Adrenal gland (tissue), 12 donors: ENCODE data around the gene DCHS2. TPM values are rescaled to one million over a fixed set of nuclear protein-coding genes. Genes with fewer than 3 reads are reported as not detected.

Experiments
- DNase-seq, 7 donors: peaks; one replicate each; pipeline ENCODE4 v3.0.0-alpha.2; 2019 to 2020
- H3K27ac ChIP-seq, 5 donors: fragments of 200-600 bp; sonication (generic) in 4 of 5; 1 replicate in 3 of 5; 2 replicates in 2 of 5; pipeline versions ENCODE4 v1.5.1 to v1.8.0; 2016 to 2020; ENCODE audit warnings: mild to moderate bottlenecking in 1 of 5
- H3K27me3 ChIP-seq: fragments of 200-600 bp; 2 replicates; pipeline ENCODE4 v1.8.0; 2021
- H3K36me3 ChIP-seq, 2 donors: fragments of 200-600 bp; replicated peaks in 1 of 2; 1 replicate in 1 of 2; 2 replicates in 1 of 2; pipeline versions ENCODE4 v1.5.1 to v1.8.0; 2018 to 2022
- H3K4me1 ChIP-seq, 2 donors: fragments of 200-600 bp; replicated peaks in 1 of 2; 1 replicate in 1 of 2; 2 replicates in 1 of 2; pipeline versions ENCODE4 v1.5.1 to v1.8.0; 2018 to 2021
- H3K4me3 ChIP-seq, 4 donors: fragments of 200-600 bp; sonication (generic) in 3 of 4; one replicate each; pipeline ENCODE4 v1.5.1; 2016 to 2018
- H3K9me3 ChIP-seq, 3 donors: fragments of 200-600 bp; sonication (generic) in 1 of 3; replicated peaks in 1 of 3; 1 replicate in 2 of 3; 2 replicates in 1 of 3; pipeline versions ENCODE4 v1.5.1 to v1.8.0; 2016 to 2021
- POLR2A ChIP-seq, 2 donors: fragments of 450-650 bp; IDR thresholded peaks; one replicate each; pipeline ENCODE4 v1.6.1; 2017; ENCODE audit warnings: antibody characterized with exemption in 2 of 2, mild to moderate bottlenecking in 2 of 2, moderate library complexity in 1 of 2
- WGBS, 4 donors: extraction: QIAGEN DNeasy Blood & Tissue Kit in 2 of 4; methylation state at CpG; one replicate each; pipeline versions ENCODE4 v1.1.5 to v1.1.7; 2013 to 2017; 5-methylcytosine and 5-hydroxymethylcytosine counted together
- intact Hi-C, 2 donors: fragments of 100-400 bp; cut with DNase I; formaldehyde crosslinking; loops; one replicate each; pipeline versions ENCODE4 v1.14.1 to v1.15.0; 2022 to 2023
- polyA plus RNA-seq, 3 donors: library from polyadenylated mRNA; stranded (reverse); fragments of 200-250 nt in 2 of 3; fragments of 350-450 nt in 1 of 3; fragmentation: Illumina TruSeq in 1 of 3; extraction: RNeasy Lipid Tissue Mini Kit (QIAGEN cat#74804) in 1 of 3; gene quantifications; one replicate each; pipeline ENCODE4 v1.2.3, GENCODE V29; 2013 to 2014
- total RNA-seq, 9 donors: library from RNA; depleted of rRNA in 4 of 9; stranded (reverse); fragments of >200 nt in 4 of 9; fragments of 120-200 nt in 1 of 9; fragmentation: NEBNext Ultra II Directional in 1 of 9; extraction: Animal tissue kit (Norgen Biotek cat#: 25700) in 1 of 9; gene quantifications; one replicate each; pipeline versions ENCODE4 v1.1.0 to v1.2.4, GENCODE V29; 2013 to 2023
- TF ChIP-seq, protein P1 (sequence below), 6 experiments: fragments of 450-650 bp in 4 of 6; fragments of 200-600 bp in 2 of 6; sonication (generic) in 1 of 6; IDR thresholded peaks; 1 replicate in 5 of 6; 2 replicates in 1 of 6; pipeline versions ENCODE4 v1.5.1 to v1.8.0; 2016 to 2021; ENCODE audit warnings: antibody characterized with exemption in 6 of 6, mild to moderate bottlenecking in 2 of 6, moderate library complexity in 1 of 6
- donor health status: healthy with polysubstance abuse.
- donor health status: Bipolar disorder and iron deficiency.
- donor health status: DM: yes; HTN: yes; CAD: no.
- donor health status: DM: no; HTN: no; CAD: no.
- donor health status: DM: no; HTN: no; CAD: no.
- donor health status: DM: yes; HTN: yes; CAD: no.

The DCHS2 gene
- total and polyA plus RNA-seq, 12 donors, result 0.06 to 3.3 (median 0.78) TPM; not detected in 1

DNA sequence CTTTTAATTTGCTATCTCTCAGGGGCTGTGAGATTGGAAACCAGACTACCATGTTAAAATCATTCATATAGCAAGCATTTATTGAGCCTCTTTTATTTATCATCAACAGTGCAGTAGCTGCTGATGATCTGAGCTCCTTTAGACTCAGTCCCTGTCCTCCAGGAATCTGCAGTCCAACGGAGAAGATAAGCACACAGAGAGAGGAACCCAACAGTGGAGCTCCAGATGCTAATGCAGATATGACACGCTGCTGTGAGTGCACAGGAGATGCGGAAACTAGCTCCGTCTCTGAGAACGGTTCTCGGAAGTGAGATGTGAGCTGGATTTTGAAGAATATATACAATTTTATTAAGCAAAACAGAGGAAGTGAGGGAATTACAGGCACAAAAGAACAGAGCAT lies 35.4 kb downstream of the DCHS2 start:
- Histone ChIP-seq H3K4me3 (no peak overlapping the region), H3K27ac (no peak overlapping the region), H3K27me3 (no peaks in the 10 kb centered on the region), H3K9me3 (no peaks in the 10 kb centered on the region), H3K36me3 (no peaks in the 10 kb centered on the region), H3K4me1 (no peaks in the 10 kb centered on the region)
- WGBS, 4 donors, result 72 to 84% (median 76%) methylated on average over 6 of the region's 6 CpGs
- intact Hi-C loops, result no loop called here
- TF ChIP-seq, protein P1, sequence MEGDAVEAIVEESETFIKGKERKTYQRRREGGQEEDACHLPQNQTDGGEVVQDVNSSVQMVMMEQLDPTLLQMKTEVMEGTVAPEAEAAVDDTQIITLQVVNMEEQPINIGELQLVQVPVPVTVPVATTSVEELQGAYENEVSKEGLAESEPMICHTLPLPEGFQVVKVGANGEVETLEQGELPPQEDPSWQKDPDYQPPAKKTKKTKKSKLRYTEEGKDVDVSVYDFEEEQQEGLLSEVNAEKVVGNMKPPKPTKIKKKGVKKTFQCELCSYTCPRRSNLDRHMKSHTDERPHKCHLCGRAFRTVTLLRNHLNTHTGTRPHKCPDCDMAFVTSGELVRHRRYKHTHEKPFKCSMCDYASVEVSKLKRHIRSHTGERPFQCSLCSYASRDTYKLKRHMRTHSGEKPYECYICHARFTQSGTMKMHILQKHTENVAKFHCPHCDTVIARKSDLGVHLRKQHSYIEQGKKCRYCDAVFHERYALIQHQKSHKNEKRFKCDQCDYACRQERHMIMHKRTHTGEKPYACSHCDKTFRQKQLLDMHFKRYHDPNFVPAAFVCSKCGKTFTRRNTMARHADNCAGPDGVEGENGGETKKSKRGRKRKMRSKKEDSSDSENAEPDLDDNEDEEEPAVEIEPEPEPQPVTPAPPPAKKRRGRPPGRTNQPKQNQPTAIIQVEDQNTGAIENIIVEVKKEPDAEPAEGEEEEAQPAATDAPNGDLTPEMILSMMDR (IDR thresholded peaks at IDR 0.05), result no peak
- TF ChIP-seq POLR2A (IDR thresholded peaks at IDR 0.05), result no peak
- no peak for DNase-seq

DNA sequence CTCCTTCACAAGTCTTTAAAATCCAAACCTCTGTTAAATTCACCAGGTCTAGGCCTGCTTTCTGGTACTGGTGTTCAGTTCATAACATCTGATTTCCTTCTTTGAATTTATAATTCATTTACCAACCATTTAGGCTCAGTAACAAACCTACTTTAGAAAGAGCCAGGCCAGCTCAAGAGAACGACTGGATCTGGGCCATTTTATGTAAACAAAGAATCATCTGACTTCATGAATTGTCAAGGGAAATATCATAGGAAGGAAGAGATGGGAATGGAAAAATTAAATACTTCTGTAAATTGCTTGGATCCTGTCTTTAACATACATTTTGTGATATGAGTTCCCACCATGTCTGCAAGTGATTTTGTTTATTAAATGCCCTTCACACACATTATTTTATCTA lies 36.5 kb downstream of the DCHS2 start:
- TF ChIP-seq, protein P1 (IDR thresholded peaks at IDR 0.05), result no peak
- TF ChIP-seq POLR2A (IDR thresholded peaks at IDR 0.05), result no peak
- Histone ChIP-seq H3K4me3 (no peak overlapping the region), H3K4me1 (no peaks in the 10 kb centered on the region), H3K27ac (no peak overlapping the region), H3K27me3 (no peaks in the 10 kb centered on the region), H3K9me3 (no peaks in the 10 kb centered on the region), H3K36me3 (no peaks in the 10 kb centered on the region)
- no peak for DNase-seq
- 15 to 29% (median 18%) methylated on average over 1 of the region's 1 CpG for WGBS, 4 donors
- intact Hi-C loops, result no loop called here

DNA sequence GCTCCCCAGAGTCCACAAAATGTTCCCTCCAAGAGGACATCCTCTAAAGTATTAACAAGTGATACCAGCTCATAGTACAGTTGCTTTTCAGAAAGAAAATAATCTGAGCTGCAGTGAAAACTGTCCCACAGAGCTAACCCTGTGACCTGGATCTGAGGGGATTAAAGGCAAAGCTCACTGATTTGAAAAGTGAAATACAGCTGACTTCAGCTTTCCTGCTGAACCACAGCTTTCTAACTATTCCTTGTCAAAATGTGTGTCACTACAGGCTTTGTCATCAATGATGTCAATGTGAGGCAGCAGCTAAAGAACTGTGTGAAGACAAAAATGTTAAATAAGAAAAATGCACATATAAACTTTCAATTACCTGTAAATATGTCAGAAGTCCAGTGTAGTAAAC lies 36.9 kb downstream of the DCHS2 start:
- Histone ChIP-seq H3K4me1 (no peaks in the 10 kb centered on the region), H3K4me3 (no peak overlapping the region), H3K27ac (no peak overlapping the region), H3K9me3 (no peaks in the 10 kb centered on the region), H3K36me3 (no peaks in the 10 kb centered on the region), H3K27me3 (no peaks in the 10 kb centered on the region)
- intact Hi-C loops, result no loop called here
- no peak for DNase-seq
- no peak for TF ChIP-seq POLR2A (IDR thresholded peaks at IDR 0.05)
- TF ChIP-seq, protein P1 (IDR thresholded peaks at IDR 0.05), result no peak

DNA sequence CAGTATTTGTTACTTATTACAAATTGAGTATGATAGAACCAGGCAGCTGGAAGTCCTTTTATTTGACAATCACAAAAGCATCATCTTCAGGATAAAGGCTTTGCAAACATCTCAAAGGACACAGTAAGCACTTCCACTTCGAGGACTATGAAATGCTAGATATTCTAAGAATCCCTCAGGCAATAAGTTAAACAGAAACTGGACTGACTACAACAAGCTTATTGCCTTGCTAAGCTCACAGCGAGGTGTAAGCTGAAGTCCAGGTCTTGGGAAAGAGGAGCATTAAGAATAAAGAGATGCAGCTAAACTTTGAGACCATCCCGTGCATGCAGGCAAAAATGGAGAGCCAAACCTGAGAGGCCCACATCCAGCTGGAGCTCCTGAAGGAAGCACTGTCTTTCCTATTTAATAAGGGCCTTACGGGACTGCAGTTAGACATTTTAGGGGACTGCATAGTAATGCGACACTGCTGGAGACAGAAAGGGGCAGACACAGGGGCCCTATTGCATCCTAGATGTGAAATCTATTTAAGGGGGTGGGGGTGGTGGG lies 38.7 kb downstream of the DCHS2 start:
- H3K27ac ChIP-seq, result no peak overlapping the region
- 67 to 76% (median 74%) methylated on average over 5 of the region's 5 CpGs for WGBS, 4 donors
- H3K27me3 ChIP-seq, result no peaks in the 10 kb centered on the region
- no peaks in the 10 kb centered on the region for H3K9me3 ChIP-seq
- no peak overlapping the region for H3K4me3 ChIP-seq
- no peak for DNase-seq
- intact Hi-C loops, result no loop called here
- TF ChIP-seq POLR2A (IDR thresholded peaks at IDR 0.05), result no peak
- TF ChIP-seq, protein P1 (IDR thresholded peaks at IDR 0.05), result no peak
- H3K4me1 ChIP-seq, result no peaks in the 10 kb centered on the region
- H3K36me3 ChIP-seq, result no peaks in the 10 kb centered on the region
